ENCODE data around the gene SLC6A13.

SLC6A13 gene

DNA sequence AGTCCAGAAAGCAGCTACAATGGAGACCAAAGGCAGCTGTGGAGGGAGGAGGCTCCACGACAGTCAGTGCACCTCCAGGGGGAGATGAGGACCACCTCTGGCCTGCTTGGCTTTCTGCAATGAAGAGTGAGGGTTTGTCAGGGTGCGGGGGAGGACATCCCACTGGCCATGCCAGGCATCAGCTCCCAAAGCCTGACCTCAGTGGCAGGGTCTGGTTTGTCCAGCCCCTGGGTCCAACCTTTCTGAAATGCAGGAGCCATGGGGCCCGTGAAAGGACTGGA, 83.9 kb downstream of the SLC6A13 start:
- DNase-seq (ENCODE audit: low read depth in 2 of 2): no peak

DNA sequence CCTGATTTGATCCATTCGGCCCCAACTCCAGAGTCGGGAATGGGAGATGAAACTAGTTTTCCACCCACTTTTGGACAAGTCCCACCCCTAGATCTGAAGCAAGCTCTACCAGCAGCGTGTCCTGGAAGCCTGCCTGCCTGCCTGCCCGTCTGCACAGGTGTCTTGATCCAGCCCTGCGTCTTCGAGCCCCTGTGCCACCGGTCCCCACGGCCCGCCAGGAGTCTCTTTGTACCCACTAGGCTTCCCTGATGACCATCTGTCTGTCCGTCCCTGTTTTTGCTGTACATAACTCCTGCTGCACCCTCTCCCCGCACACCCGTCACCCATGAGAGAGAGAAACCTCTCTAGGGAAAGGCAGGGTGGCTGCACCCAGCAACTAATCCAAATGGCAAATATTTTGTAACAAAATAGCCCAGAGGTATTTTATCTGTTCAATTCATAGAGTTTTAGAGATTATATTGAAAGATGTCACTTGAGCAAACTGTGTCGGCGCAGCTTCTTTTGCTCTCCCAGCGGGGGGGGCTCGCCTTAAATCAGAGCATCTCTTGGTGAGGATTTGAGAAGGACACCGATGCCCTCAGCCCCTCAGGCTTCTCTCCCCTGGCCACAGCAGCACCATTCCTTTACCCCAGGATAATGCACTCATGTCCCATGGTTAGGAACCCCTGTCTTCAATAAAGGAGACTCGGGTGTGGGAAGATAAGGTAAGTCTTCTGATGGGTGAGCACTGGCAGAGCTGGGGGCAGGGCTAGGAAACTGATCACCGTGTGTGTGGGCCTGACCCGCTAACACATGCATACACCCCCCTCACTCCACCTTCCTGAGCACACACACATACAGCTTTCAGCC, 84.4 kb downstream of the SLC6A13 start:
- DNase-seq (ENCODE audit: low read depth in 2 of 2): no peak

DNA sequence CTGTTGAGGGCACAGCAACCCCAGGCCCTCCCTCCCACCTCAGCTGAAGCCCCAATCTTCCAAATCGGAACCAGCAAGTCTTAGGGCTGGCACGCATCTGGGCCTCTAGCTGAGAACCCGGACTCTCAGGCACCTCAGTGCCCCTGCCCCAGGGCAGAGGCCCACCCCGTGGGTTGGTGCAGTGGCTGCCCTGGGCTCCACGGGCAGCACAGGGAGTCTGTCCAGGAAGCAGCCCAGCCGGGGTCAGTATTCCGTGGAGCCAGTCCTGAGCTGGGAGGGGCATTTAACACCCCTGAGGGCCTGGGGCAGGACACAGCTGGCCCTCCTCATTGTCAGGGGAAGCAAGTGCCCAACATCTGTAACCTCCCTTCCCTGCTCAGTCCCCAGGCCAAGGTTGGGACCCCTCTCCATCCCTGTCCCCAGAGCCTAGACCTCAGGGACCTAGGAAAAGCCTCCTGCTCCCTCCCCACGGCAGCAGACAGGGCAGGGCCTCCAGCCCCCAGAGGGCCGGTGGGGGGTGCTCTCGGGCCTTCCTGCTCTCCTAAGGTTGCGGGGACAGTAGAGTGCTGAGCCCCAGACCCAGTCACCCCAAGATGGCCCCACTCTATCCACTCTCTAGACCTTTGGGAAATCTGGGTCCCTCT, 85.2 kb downstream of the SLC6A13 start:
- no peak for DNase-seq (ENCODE audit: low read depth in 2 of 2)

DNA sequence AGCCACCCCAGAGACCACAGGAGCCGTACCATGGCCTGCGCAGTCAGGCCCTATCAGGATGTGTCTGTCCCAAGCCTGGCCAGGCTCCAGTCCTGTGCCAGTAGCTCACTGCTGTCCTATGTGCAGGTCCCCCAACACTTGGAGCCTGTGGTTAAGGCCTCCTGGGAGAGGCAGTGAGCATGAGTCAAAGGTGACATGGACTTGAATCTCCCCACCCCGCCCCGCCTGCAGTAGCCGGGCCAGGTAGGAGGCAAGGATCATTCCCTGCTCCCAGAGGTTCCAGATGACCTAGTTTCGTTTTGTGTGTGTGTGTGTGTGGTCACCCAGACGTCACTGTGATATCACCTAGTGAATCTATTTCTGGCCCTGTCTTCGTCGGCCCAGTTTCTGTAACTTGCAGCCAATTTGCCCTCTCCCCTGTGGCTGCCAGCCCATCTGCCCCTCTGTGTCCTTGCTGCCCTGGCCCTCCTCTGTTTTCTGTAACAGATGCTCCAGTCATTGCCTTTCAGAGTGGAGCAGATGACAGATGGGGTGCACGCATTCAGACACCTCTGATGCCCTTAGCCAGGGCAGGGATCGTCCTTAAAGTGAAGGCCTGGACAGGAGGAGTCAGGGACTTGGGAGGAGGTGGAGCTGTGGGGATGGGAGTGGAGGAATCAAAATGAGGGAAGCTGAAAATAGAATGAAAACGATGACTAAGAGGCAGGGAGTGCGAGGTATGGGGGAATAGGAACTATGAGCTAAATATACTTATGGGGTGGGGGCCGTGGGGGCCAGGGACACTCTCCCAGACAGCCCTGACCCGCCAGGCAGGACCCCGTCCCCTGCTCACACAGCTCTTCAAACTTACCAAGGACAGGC, 86.1 kb downstream of the SLC6A13 start:
- DNase-seq (ENCODE audit: low read depth in 2 of 2): no peak

DNA sequence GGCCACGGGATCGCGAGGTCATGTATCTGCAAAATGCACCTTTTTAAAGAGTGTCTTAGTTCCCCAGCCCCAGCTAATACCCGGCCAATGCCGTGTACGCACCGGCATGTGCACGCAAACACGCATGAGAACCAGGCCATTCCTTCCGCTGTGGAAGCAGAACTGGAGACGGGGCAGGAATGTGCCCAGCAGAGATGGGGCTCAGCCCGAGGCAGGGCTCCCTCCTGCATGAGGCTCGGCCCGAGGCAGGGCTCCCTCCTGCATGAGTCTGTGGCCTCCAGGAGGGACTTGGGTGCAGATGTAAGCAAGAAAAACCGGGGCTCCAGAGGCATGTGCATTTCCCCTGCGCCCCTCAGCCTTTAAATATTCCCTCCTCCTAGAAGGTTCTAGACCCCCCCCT, 86.9 kb downstream of the SLC6A13 start:
- DNase-seq (ENCODE audit: low read depth in 2 of 2): no peak

DNA sequence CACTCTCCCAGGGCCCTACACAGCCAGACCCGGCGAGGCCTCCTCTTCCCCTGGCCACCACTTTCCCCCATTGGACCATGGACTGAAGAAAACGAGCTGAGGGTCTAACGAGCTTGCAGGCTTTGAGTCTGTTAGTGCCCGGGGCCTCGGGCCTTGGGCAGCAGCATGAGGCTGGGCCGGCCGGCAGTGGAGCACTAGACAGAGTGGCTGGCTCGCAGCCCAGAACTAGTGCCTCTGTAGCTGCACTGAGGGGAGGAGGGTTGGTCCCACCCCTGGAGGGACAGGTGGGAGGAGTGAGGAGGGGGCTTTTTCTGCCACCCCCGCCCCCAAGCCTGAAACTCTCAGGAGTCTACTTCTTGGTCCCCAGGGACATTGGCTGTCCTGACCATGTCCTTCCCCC, 87.4 kb downstream of the SLC6A13 start:
- no peak for DNase-seq (ENCODE audit: low read depth in 2 of 2)

DNA sequence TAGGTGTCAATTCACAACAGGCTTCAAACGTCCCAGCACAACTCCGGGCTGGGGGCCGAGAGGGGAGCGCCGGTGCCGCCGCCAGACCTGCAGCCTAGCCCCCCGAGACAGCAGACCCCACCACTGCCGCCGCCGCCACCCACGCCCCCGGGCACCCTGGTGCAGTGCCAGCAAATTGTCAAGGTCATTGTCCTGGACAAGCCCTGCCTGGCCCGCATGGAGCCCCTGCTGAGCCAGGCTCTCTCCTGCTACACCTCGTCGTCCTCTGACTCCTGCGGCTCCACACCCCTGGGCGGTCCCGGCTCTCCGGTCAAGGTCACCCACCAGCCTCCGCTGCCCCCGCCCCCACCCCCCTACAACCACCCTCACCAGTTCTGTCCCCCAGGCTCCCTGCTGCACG, 88.0 kb downstream of the SLC6A13 start:
- DNase-seq (ENCODE audit: low read depth in 2 of 2): no peak

DNA sequence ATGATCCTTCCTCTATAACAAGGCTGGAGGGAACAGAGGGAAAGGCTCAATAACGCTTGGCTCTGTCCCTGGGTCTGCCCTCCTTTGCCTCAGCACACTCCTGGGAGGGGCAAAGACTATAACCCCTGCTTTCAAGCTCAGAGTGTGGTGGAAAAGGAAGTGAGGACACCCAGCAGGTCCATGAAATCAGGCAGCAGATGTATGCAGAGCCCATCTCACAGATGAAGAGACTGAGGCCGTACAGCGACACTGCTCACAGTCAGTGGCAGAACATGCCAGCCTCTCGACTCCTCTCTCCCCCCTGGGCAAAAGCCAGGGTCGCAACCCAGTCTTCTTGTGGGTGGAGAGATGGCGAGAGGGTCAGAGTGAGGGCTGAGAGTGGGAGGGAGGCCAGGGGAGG, 88.5 kb downstream of the SLC6A13 start:
- no peak for DNase-seq (ENCODE audit: low read depth in 2 of 2)

DNA sequence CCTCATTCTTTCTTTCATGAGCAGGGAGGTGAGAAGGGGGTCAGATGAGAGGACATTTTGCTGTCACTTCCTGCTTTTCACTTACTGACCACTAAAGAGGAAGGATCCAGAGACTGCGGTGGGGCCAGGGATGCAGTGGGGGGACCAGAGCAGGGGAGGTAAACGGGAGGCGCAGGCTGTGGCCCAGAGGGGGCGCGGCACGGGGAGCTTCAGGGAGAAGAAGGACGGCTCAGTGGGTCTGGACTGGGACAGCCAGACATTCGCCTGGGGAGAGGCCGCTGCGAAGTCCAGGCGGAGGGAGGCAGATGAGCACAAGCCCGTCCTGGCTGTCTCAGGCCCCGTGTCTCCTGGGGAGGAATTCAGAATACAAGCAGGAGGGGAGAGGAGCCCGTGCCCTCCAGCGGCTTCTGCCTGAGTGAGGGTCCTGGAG, 89.9 kb downstream of the SLC6A13 start:
- DNase-seq (ENCODE audit: low read depth in 2 of 2): no peak

DNA sequence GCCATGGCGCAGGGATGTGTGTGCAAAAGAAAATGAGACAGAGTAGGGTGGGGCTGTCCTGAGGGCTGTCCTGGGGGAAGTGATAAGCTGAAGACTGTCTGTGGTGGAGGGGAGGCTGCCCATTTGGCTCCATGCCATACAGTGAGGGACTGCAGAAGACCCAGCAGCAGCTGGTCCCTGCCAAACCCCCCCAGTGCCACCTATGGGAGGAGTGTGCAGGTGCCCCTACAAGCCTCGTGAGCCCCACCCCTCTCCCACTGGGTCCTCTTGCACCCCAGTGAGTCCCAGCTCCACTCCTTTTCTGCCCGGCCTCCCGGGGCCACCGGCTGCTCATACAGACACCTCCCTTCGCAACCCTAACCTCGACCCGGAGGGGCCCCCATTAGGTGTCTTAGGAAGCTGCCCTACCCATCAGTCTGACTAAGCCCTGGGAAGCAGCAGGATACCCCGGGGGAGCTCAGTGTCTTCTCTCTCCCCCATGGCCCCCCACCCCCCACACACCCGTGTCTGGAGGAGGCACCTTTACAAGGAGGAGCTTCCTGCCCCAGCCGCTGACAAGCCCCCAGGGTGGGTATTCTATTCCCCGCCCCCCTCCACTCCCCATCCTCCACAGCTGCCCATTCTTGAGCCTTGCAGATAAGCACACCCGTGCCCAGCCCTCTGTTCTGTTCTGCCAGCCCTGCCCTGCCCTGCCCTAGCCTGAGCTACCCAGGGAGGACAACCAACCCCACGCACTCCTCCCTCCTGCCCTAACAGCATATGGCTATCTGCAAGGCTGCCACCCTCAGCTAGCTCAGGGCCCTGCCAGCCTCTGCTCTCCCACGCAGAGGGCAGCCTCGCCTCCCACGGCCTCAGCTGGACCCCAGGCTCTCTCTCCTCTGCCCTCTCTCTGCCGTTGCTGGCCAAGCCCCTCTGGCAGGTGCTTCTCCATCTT, 90.6 kb downstream of the SLC6A13 start:
- DNase-seq (ENCODE audit: low read depth in 2 of 2): no peak

DNA sequence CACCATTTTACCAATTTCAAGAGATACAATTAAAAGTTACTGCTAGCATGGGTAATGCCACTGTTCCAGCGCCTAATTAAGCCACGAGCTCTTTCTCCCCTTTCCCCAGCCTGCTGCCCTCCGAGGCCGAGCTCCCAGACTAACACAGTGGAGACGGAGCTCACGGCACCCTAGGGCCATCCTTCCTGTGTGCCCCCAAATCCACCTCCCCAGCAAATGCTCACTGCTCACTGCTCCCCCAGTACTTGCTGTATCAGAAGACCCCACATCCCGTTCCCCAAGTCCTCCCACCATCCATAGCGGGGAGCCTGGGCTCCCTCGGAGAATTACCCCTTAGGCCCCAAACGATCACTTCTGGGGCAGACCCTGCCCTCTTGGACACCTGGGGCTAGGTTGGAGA, 91.4 kb downstream of the SLC6A13 start:
- no peak for DNase-seq (ENCODE audit: low read depth in 2 of 2)
